NOMO-1 treated with DMSO at 0.1 percent for 48 hours (cell line): Measurements from ENCODE around the gene PAGE2.
"Not testable (repeated sequence)": the region's sequence is repeated elsewhere in the genome, so short reads cannot be mapped to it uniquely, and the experiment has no call there.

Experiments
- DNase-seq: peaks from one replicate; lab custom pipeline; 2025; ENCODE audit not compliant: unreplicated experiment; lab: John Stamatoyannopoulos, UW

Gene PAGE2

GRCh38 chrX:55088795-55089489 is at the start of gene PAGE2:
Gene PAGE2, plus strand, starts transcription at chrX:55089018. Its CDS starts 1,003 bp downstream, at chrX:55090021.
- DNase-seq, result no peak

GRCh38 chrX:55039471-55039870 is 49.3 kb upstream of the PAGE2 start:
- DNase-seq, result no peak

GRCh38 chrX:55041514-55041913 is 47.3 kb upstream of the PAGE2 start:
- DNase-seq, result no peak

GRCh38 chrX:55050599-55050998 is 38.2 kb upstream of the PAGE2 start:
- DNase-seq, result not testable (repeated sequence)

- DNase-seq, result no peak
Measured at GRCh38 chrX:55056820-55057674, 31.8 kb upstream of the PAGE2 start.

- peak; percentile 16 for DNase-seq
Measured at GRCh38 chrX:55057675-55058249, 31.1 kb upstream of the PAGE2 start.

- DNase-seq, result not testable (repeated sequence)
Measured at GRCh38 chrX:55067180-55067579, 21.6 kb upstream of the PAGE2 start.

- DNase-seq, result no peak
Measured at GRCh38 chrX:55072286-55072685, 16.5 kb upstream of the PAGE2 start.

- no peak for DNase-seq
Measured at GRCh38 chrX:55074851-55075467, 13.9 kb upstream of the PAGE2 start, which contains the start of gene PAGE2B. Gene PAGE2B, plus strand, starts transcription at chrX:55075030. Its CDS starts 1,012 bp downstream, at chrX:55076042.

GRCh38 chrX:55098691-55099090 is 9.9 kb downstream of the PAGE2 start:
- DNase-seq, result no peak

GRCh38 chrX:55099162-55099561 is 10.3 kb downstream of the PAGE2 start:
- DNase-seq, result no peak

GRCh38 chrX:55102754-55103153 is 13.9 kb downstream of the PAGE2 start:
- no peak for DNase-seq

- DNase-seq, result no peak
Measured at GRCh38 chrX:55107262-55107661, 18.4 kb downstream of the PAGE2 start.

- DNase-seq, result no peak
Measured at GRCh38 chrX:55107911-55108310, 19.1 kb downstream of the PAGE2 start.

- DNase-seq, result no peak
Measured at GRCh38 chrX:55109306-55109705, 20.5 kb downstream of the PAGE2 start.

GRCh38 chrX:55111578-55112254 is 22.9 kb downstream of the PAGE2 start:
- DNase-seq, result no peak

GRCh38 chrX:55116589-55116988 is 27.8 kb downstream of the PAGE2 start:
- not testable (repeated sequence) for DNase-seq

GRCh38 chrX:55118574-55118973 is 29.8 kb downstream of the PAGE2 start:
- DNase-seq, result no peak

- DNase-seq, result no peak
Measured at GRCh38 chrX:55119271-55119670, 30.5 kb downstream of the PAGE2 start.

- DNase-seq, result no peak
Measured at GRCh38 chrX:55119712-55120111, 30.9 kb downstream of the PAGE2 start.
